ENCODE data around the gene OSBPL8. TPM values are rescaled to one million over a fixed set of nuclear protein-coding genes. Genes with fewer than 3 reads are reported as not detected.

OSBPL8 gene
- total and polyA plus RNA-seq, 9 of the 15 experiments (the other 6 are each of a cell fraction or from before 2014, with no cell fraction given) = 17.4 to 82.7 (median 42.8) TPM

DNA sequence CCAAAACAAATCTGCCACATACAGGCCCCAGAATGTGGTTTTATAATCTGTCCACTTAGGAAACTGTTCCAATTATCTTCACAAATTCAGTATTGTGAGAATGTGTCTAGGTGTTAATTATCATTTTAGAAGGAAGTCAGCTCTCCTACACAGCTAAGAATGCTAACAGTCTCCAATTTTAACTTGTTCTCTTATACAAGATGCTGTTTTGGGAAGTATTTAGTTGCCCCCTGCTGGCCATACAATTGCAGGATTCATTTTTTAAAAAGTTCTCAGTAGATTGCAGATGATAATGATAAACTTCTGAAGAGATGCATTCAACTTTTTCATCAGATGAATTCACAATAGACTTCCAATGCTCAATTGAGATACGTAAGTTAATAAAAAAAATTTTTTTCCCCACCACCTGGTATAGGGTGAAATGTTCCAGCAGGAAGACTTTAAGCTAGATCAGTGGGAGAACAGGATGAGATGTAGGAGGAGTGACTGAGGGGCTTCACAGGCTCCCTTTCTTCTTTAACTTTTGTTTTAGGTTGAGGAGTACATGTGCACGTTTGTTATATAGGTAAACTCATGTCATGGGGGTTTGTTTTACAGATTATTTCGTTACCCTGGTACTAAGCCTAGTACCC, 27.3 kb upstream of the OSBPL8 start (continued):
- TF ChIP-seq GATA2 (CRISPR knock-in tag; IDR thresholded peaks at IDR 0.05) = peak; percentile 54
- TF ChIP-seq, protein P1, sequence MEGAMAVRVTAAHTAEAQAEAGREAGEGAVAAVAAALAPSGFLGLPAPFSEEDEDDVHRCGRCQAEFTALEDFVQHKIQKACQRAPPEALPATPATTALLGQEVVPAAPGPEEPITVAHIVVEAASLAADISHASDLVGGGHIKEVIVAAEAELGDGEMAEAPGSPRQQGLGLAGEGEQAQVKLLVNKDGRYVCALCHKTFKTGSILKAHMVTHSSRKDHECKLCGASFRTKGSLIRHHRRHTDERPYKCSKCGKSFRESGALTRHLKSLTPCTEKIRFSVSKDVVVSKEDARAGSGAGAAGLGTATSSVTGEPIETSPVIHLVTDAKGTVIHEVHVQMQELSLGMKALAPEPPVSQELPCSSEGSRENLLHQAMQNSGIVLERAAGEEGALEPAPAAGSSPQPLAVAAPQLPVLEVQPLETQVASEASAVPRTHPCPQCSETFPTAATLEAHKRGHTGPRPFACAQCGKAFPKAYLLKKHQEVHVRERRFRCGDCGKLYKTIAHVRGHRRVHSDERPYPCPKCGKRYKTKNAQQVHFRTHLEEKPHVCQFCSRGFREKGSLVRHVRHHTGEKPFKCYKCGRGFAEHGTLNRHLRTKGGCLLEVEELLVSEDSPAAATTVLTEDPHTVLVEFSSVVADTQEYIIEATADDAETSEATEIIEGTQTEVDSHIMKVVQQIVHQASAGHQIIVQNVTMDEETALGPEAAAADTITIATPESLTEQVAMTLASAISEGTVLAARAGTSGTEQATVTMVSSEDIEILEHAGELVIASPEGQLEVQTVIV (CRISPR knock-in tag; IDR thresholded peaks at IDR 0.05; ENCODE audit: borderline replicate concordance) = no peak
- TF ChIP-seq, protein P2, sequence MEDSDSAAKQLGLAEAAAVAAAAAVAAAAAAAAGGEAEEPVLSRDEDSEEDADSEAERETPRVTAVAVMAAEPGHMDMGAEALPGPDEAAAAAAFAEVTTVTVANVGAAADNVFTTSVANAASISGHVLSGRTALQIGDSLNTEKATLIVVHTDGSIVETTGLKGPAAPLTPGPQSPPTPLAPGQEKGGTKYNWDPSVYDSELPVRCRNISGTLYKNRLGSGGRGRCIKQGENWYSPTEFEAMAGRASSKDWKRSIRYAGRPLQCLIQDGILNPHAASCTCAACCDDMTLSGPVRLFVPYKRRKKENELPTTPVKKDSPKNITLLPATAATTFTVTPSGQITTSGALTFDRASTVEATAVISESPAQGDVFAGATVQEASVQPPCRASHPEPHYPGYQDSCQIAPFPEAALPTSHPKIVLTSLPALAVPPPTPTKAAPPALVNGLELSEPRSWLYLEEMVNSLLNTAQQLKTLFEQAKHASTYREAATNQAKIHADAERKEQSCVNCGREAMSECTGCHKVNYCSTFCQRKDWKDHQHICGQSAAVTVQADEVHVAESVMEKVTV (CRISPR knock-in tag; IDR thresholded peaks at IDR 0.05) = peak; percentile 77

DNA sequence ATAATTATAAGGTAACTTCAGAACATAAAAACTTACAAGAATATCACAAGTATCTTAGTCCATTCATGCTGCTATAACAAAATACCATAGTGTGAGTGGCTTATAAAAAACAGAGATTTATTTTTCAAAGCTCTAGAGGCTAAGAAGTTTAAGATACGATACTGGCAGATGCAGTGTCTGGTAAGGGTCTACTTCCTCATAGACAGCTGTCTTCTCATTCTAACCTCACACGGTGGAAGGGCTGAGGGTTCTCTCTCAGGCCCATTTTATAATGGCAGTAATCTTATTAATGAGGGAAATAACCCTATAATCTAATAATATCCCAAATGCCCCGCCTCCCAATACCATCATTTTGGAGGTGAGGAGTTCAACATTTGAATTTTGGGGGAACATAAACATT, 23.7 kb upstream of the OSBPL8 start:
- H3K79me2 ChIP-seq (ENCODE audit: control insufficient read depth, insufficient read depth, low read length) = no peaks in the 10 kb centered on the region
- no TSS peak for BruUV-seq (replicated peaks)
- no peak overlapping the region for H3K4me2 ChIP-seq (ENCODE audit: insufficient read depth, low read length)
- FAIRE-seq = no peak
- no peak overlapping the region for H3K9ac ChIP-seq (ENCODE audit: insufficient read depth in 1 of 2, low read depth in 2 of 2, low read length in 2 of 2)
- TF ChIP-seq MCM5 (IDR thresholded peaks at IDR 0.05; ENCODE audit: low read depth) = no peak
- TF ChIP-seq ESRRB (CRISPR knock-in tag; IDR thresholded peaks at IDR 0.05; ENCODE audit: borderline replicate concordance) = no peak
- no peak for TF ChIP-seq SP2 (IDR thresholded peaks at IDR 0.05; ENCODE audit: extremely low read depth, low read depth, low read length, poor library complexity, severe bottlenecking)
- no peak for TF ChIP-seq CBX3 (IDR thresholded peaks at IDR 0.05; ENCODE audit: borderline replicate concordance in 1 of 2, low read length in 2 of 2)
- no peak for TF ChIP-seq PRPF4 (IDR thresholded peaks at IDR 0.05; ENCODE audit: insufficient read depth, low read depth, low read length, poor library complexity, severe bottlenecking)
- TF ChIP-seq WHSC1 (IDR thresholded peaks at IDR 0.05; ENCODE audit: low read length) = no peak
- no peak for TF ChIP-seq POLR2H (tag; IDR thresholded peaks at IDR 0.05; ENCODE audit: low read depth)
- H4K20me1 ChIP-seq (replicated peaks; ENCODE audit: control insufficient read depth, insufficient read depth, low read length) = no peaks in the 10 kb centered on the region
- DNase-seq (ENCODE audit: extremely low read depth in 1 of 4, low spot score in 3 of 4) = no peak
- H3K9me1 ChIP-seq (ENCODE audit: control insufficient read depth, insufficient read depth, low read length) = no peaks in the 10 kb centered on the region
- POLR2A ChIA-PET = no interaction called here
- no peak overlapping the region for H2AFZ ChIP-seq (ENCODE audit: low read depth, low read length)
- CTCF ChIA-PET (ENCODE audit: low intra/inter-chr PET ratio) = no interaction called here
- 50% methylated on average over 3 of the region's 3 CpGs for WGBS (ENCODE audit: insufficient coverage, low coverage, missing lambda C conversion rate)
- in situ Hi-C loops (cut with MboI) (no loop called here), intact Hi-C loops (cut with micrococcal nuclease) (no loop called here)
- no peak overlapping the region for H3K4me3 ChIP-seq
- no peaks in the 10 kb centered on the region for H3K9me3 ChIP-seq (replicated peaks; ENCODE audit: control insufficient read depth, insufficient read depth, low read depth, low read length)
- H3K36me3 ChIP-seq (ENCODE audit: control insufficient read depth, insufficient read depth, low read length) = no peaks in the 10 kb centered on the region
- ATAC-seq = no peak
- no peaks in the 10 kb centered on the region for H3K27me3 ChIP-seq (ENCODE audit: control insufficient read depth in 2 of 2, insufficient read depth in 2 of 2, low read length in 2 of 2)
- no peaks in the 10 kb centered on the region; a peak in 1 of 5 replicates for H3K4me1 ChIP-seq (replicated peaks in 1 of 2; ENCODE audit: control insufficient read depth in 2 of 2, insufficient read depth in 2 of 2, low read length in 2 of 2)
- no peak overlapping the region for H3K27ac ChIP-seq (ENCODE audit: extremely low read depth, low read depth, low read length)
